RCC 7860 (cell line): Measurements from ENCODE around the gene MAP3K5.
"Not testable (repeated sequence)": the region's sequence is repeated elsewhere in the genome, so short reads cannot be mapped to it uniquely, and the experiment has no call there.

Experiments
- DNase-seq: peaks from one replicate; pipeline ENCODE4 v3.0.0-alpha.2; 2015; ENCODE audit warnings: low spot score
- FAIRE-seq: peaks from 2 replicates; lab custom pipeline; 2012; peaks lifted over from hg19 to GRCh38; lab: Jason Lieb, UNC

Gene MAP3K5

DNA sequence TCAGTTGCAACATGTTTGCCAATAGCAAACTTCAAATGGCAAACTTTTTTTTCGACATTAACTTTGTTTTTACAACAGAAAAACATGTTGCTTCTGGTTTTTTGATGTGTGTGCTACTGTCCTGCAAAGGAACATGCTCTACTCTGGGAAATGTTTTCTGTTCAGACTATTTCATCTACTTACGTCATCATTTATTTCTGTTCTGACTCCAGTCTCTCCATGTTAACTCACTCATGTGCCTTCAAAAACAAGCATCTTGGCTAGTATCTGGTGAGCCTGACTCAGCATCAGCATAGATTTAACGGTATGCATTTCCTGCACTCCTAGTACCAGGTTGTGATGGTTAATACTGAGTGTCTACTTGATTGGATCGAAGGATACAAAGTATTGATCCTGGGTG lies 206.0 kb downstream of the MAP3K5 start:
- DNase-seq (peak; percentile 9), FAIRE-seq (no peak)

DNA sequence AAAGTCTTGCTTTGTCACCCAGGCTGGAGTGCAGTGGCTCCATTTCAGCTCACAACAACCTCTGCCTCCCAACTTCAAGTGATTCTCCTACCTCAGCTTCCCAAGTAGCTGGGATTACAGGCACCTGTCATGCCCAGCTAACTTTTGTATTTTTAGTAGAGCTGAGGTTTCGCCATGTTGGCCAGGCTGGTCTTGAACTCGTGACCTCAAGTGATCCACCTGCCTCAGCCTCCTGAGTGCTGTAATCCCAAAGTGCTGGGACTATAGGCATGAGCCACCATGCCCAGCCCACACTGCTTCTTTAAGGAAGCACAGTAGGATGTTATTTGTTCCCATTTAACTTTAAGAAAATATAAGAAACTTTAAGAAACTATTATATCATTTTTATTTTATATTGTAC lies 206.8 kb downstream of the MAP3K5 start:
- not testable (repeated sequence) for DNase-seq, FAIRE-seq

DNA sequence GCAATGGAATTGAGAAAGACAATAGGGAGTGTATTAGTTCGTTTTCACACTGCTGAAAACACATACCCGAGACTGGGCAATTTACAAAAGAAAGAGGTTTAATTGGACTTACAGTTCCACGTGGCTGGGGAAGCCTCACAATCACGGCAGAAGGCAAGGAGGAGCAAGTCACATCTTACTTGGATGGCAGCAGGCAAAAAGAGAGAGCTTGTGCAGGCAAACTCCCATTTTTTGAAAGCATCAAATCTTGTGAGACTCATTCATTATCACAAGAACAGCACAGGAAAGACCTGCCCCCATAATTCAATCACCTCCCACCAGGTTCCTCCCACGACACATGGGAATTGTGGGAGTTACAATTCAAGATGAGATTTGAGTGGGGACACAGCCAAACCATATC lies 208.0 kb downstream of the MAP3K5 start:
- not testable (repeated sequence) for DNase-seq, FAIRE-seq

DNA sequence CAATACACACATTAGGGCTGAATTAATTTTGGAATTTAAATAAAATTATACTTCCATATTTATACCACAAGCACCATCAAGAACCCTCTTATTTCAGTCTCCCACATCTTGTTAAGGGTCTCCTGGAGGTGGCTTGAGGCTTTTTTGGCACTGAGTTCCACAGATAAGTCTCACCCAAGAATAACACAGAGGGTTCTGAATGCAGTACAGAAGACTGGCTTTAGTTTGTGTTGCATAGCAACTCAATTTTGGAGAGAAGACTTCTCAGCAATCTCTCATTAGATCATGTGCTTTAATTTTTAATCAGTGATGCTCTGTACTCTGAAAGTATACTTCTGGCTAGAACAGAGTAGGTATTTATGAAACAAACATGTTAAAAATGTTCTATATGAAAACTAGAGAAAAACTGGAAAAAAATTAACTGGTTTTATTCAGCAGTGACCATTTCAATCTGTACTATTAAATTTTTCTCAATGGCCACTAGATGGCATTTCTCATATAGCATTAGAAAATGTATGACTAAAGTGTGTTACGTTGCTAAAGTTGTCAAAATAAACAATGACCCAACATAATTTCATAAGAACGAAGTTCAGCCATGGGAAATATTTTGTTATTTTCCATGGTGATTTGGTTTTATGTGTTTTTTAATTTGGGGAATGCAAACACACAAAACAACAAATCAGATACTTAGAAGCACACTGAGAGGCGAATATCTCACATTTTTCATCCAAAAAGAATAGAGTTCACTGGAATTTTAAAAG lies 209.4 kb downstream of the MAP3K5 start:
- DNase-seq = peak; percentile 53
- FAIRE-seq = peak; percentile 70

DNA sequence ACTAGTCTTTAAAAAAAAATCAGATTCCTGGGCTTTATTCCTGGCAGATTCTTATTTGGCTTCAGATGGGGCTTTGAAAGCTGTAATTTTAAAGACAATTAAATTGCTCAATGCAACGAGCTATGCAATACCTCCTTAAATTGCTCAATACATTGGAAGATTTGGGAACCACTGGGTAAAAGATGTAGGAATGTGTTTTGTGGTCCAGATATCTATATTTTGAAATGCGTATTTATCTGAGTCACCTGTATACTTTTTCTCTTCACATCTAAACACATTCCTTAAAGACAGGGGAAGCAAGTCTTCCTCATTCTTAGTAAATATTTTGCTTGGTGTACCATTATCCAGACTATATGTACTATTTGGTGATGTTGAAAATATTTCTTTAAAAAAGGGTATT lies 212.5 kb downstream of the MAP3K5 start:
- FAIRE-seq (no peak), DNase-seq (no peak)

DNA sequence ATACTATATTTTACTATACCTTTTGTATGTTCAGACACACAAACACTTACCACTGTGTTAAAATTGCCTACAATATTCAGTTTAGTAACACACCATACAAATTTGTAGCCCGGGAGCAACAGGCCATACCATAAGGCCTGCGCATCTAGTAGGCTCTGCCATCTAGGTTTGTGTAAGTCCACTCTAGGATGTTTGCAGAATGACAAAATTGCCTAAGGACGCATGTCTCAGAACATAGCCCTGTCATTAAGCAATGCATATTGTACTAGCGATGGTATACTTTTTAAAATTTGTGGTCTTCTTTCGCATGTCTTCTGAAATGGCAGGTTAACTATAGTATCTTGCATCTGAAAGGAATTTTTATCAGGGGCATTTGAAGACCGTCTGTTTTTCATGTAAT lies 215.5 kb downstream of the MAP3K5 start:
- DNase-seq (no peak), FAIRE-seq (no peak)

DNA sequence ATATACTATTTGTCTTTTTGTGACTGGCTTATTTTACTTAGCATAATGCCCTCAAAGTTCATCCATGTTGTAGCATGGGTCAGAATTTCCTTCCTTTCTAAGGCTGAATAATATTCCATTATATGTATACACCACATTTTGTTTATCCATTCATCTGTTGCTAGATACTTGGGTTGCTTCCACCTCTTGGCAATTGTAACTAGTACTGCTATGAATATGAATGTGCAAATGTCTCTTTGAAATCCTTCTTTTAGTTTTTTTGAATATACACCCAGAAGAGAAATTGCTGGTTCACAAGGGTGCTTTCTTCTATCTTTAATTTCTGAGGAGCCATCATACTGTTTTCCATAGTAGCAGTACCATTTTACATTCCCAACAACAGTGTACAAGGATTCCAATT lies 220.8 kb downstream of the MAP3K5 start:
- no peak for FAIRE-seq
- no peak for DNase-seq

DNA sequence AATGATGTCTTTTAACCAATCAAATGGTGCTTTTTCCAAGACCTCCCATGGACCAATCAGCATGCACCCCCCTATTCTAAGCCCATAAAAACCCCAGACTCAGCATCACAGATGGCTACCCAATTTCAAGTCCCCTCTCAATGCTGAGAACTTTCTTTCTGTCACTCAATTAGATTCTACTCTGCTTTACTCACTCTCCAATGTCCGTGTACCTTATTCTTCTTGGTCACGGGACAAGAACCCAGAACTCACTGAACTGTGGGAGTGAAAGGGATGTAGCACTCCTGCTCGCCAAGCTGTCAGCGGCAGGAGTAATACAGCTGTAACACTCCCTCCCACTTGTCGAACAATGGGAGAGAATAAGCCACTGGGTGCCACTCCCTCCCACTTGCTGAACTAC lies 221.2 kb downstream of the MAP3K5 start:
- FAIRE-seq (no peak), DNase-seq (no peak)

DNA sequence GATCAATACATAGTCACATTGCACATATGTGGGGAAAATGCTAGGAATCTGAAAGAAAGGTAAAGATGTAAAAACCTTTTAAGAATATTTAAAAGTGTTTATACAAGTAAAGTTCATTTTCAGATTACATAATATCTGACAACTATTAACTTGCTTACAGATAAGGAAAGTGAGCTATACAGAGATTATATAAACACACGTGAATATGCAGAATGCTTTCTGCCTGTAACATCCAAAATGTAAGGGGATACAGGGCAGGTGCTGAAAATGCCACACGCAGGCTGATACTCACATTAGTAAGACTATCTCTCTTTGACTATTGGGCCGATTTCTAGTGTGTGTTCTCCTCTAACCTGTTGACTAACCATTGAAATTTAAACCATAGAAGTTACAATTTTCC lies 224.1 kb downstream of the MAP3K5 start:
- no peak for DNase-seq
- FAIRE-seq = no peak

DNA sequence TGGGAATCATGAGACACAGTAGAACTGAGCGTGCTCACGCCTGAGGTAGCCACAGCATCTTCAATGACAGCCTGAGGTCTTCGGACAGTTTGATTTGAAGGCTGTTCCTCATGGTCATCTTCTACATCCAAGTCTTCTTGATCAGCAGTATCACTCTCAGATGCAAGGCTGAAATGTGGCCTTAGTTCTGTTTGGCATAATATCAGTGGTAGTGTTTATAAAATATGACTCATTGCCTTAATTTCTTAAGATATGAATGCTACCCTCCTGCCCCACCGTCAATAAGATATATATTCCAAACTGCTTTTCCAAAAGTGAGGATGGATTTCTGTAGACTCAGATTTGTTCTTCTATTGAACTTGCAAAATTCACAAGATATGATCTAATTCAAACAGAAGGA lies 224.6 kb downstream of the MAP3K5 start:
- DNase-seq = no peak
- no peak for FAIRE-seq

DNA sequence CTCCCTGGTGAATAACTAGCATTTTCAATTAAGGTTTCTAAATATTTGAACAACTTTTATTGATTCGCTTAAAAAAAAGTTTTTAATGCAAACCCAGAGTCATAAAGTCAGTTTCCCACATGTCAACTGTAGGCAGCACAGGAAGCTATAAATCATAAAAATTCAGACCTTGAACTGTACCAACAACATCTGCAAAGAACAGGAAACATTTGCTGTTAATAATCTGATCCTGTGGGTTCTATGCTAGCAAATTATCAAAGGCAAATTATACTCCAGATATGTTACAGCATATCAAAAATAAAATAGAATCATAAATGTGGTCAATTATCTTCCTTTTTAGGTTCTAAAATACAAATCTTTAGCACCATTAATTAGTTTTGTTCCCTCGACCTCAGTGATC lies 225.4 kb downstream of the MAP3K5 start:
- no peak for FAIRE-seq
- DNase-seq = no peak

DNA sequence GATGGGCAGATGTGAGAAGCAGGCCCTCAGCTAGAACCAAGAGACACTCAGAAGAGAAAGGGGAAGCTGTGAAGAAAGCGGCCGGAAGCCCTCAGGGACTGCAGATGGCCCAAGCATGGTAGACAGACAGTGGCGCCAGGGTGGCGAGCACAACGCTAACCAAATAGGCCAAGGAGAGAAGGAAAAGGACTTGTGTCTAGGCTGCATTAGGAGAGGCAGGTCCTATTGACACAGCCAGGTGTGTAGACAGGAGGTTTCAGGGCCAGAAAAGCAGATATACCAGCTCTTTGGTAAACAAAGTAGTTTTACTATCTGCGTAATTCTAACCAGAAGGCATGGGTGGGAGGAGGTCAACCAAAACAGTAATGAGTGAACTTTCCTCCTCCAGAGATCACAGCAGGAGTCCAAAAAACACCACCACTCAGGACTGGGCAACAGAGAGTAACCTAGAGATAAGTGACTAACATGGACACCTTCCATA lies 226.2 kb downstream of the MAP3K5 start:
- no peak for DNase-seq

DNA sequence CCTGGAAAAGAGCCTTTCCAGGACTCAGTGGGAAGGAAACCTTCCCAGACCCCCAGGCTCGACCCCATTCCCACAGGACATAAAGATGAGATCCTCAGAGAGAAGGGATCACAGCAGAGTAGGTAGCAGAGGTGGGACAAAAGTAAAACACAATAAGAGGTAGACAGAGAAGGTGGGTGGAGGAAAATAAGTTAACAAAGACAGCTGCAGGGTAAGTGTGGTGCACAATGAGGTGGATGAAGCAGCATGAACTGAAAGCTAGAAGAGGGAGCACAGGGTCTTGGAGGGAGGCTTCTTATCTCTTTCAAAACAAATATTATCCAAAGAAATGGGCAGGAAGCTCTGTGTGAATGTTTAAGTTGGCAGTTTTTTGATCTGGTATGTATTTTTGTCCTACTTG lies 228.1 kb downstream of the MAP3K5 start:
- DNase-seq = no peak
- FAIRE-seq = no peak

More for the DNA sequence above, 226.2 kb downstream of the MAP3K5 start:
- FAIRE-seq = no peak

DNA sequence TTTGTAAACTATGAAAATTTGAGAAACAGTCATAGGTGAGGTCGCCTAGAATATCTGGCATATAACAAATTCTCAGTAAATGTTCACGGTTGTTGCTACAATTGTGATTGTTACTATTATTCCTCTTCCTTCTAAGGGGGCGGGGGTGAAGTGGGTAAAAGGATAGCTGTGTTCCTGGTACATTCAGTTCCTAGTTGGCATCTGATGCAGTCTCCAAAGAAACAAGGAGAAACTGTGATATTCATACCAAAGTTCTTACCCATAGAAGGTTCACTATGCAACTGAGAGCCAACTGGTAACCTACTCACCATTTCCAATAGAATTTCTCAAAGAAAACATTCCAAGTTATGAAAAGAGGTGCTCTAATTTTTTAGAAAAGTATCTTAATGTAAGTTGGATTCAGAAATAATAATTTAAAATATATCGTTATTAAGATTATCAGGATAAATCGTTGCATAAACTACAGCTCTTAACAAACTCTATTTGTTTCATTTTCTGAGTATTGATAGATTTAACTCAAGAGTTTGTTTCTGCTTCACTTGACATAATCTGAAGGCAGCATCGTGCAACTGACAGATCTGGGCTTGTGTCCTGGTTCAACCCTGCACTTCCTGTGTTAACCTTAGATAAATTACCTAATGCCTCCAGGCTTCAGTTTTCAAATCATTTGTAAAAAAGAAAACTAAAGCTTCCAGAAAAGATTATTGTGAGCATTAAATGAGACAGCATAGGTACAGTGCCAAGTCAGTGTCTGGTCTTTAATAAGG lies 228.7 kb downstream of the MAP3K5 start:
- no peak for DNase-seq
- no peak for FAIRE-seq

DNA sequence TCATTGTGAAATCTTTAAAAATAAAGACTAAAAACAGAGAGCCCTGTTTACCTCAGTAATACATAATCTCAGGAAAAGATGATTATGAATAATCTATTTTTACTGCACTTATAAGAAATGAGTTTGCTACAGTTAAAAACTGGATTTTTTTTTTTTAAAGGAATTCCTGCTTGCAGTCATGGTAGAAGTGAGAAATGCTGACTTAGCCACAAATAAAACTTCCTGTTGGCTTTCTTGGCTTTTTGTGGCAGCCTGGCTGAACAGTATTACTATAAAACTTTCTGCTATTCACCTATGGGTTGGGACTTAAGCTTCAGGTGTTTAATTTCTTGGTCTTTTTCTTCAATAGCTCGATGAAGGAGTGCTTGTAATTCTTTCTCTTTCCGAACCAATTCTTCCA lies 230.1 kb downstream of the MAP3K5 start:
- no peak for FAIRE-seq
- no peak for DNase-seq

DNA sequence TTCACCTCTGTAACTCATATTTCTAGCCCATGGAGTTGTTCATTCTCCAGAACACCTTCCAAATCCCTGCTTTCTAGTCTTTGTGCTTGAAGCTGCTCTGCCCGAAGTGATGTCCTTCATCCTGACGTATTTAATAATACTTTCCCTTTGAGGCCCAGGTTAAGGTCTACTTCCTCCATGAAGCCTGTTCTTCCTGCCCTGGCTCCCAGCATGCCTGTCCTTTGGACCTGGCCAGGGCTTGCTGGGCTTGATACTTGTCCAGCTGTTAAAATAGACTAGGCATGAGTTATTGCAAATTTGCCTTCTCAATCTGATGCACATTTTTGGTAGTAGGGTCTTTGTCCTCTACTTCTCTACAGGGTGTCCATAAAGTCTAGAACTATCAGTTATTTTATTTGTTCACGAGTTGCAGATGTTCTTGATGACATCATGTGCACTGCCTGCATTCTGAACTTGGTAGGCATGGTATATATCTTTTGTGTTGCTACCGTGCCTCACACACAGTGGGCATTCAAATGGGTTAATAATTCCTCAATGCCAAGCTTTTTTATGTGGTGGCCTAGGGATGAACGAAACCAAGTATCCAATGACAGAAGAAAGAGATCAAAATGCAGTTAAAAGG lies 239.0 kb downstream of the MAP3K5 start:
- FAIRE-seq = no peak
- DNase-seq = no peak

DNA sequence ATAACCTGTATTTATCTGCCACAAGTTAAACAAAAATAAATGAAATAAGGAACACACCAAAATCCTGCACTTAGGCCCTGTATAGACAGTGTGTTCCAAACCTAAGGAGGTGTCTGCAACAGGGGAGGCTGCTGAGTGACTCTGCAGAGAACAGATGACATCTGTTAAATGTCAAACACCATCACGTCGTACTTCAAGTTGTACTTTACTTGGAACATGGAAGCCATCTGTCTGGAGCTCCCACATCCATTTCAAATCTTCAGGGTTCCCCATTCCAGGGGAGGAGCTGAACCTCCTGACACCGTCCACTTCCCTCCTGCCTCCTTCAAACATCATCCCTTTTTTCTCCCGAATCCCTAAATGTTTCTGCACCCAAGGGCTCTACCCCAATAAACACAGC lies 240.2 kb downstream of the MAP3K5 start:
- FAIRE-seq = no peak
- DNase-seq = no peak

DNA sequence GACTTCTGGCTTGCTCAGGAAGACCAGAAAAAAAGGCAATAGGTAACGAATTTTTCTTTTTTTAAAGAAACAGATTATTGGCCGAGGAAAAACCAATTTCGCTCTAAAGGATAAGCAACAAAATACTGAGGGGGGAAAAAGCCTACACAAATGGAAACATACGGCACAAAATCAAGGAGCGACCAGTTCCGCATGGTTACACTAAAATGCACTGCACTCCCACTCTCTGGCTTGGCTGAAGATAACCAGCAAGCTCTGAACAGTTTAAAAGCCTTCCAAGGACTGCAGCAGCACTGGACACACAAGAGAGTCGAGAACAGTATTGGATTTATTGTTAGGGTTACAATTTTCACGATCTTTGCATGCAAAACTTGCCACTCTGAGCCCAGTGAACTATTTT lies 241.2 kb downstream of the MAP3K5 start:
- DNase-seq = no peak
- FAIRE-seq = no peak

DNA sequence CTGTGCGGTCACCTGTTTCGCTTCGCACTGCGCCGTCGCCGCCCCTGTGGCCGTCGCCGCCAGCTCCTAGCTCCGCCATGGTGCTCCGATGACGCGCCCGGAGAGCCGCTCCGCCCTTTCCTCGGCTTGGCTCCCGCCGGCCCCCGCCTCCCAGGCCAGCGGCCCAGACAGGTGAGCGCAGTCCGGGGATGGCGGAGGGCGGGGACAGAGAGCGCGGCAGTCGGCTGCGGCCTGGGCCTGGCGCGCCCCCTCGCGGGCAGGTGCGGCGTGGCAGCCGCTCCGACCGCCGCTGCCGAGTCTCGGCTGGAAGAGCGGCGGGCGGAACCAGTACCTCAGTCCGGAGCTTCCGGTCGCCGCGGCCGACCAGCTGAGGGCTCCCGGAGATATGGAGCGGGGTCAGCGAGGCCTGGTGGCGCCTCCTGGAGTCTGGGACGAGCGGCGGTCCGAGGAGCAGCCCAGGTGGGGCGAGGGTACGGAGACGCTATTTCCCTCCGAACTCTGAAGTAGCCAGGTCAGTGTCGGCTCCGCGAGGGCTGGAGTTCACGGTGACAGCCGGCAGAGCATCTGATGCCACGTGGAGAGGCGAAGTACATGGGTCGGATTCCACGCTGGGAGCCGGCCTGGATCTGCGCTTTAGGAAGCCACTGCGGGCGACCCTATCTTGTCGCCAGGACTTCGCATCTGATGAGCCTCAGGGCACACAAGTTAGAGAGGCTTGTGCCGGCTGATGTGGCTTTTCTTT lies 241.8 kb downstream of the MAP3K5 start, which contains the start of gene MAP7:
Gene MAP7, minus strand, starts transcription at position 93 of the 742 bp plus-strand sequence. Its CDS starts 14 bp downstream, at position 79.
- DNase-seq (peak; percentile 12), FAIRE-seq (no peak)

DNA sequence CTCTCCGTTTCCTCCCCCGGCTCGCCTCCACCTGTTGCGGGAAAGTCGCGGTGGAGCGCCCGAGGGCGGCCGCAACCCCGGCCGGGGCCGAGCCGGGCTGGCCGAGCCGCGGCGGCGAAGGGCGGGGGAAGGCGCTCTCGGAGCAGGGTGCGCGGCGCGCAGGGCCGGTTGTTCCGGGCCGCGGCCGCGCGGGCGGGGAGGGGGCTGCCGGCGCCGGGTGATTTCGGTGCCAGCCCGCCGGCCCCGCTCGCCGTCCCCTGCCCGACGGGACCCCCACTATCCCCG lies 242.3 kb downstream of the MAP3K5 start:
- no peak for FAIRE-seq

More for the DNA sequence above, 242.3 kb downstream of the MAP3K5 start:
- DNase-seq = no peak
